Measurements from ENCODE around the gene NAXE.
"Not testable (repeated sequence)": the region's sequence is repeated elsewhere in the genome, so short reads cannot be mapped to it uniquely, and the experiment has no call there.

The NAXE gene

GRCh38 chr1:156549831-156550230, 41.7 kb upstream of the NAXE start:
- no peak for DNase-seq (ENCODE audit: low read depth)
- no peak for TF ChIP-seq CTCF (conservative IDR thresholded peaks at IDR 0.05; ENCODE audit: low read length)
- no peak overlapping the region for H3K4me3 ChIP-seq (ENCODE audit: low read length)

GRCh38 chr1:156550346-156550745, 41.2 kb upstream of the NAXE start:
- H3K4me3 ChIP-seq (ENCODE audit: low read length): no peak overlapping the region
- DNase-seq (ENCODE audit: low read depth): no peak
- no peak for TF ChIP-seq CTCF (conservative IDR thresholded peaks at IDR 0.05; ENCODE audit: low read length)

- DNase-seq (ENCODE audit: low read depth): no peak
- TF ChIP-seq CTCF (conservative IDR thresholded peaks at IDR 0.05; ENCODE audit: low read length): no peak
- H3K4me3 ChIP-seq (ENCODE audit: low read length): no peak overlapping the region
Observed at GRCh38 chr1:156551066-156551643, 40.4 kb upstream of the NAXE start.

GRCh38 chr1:156551869-156552268, 39.7 kb upstream of the NAXE start:
- H3K4me3 ChIP-seq (ENCODE audit: low read length): no peak overlapping the region
- peak; percentile 15 for DNase-seq (ENCODE audit: low read depth)
- no peak for TF ChIP-seq CTCF (conservative IDR thresholded peaks at IDR 0.05; ENCODE audit: low read length)

GRCh38 chr1:156552518-156552917, 39.1 kb upstream of the NAXE start:
- DNase-seq (ENCODE audit: low read depth): no peak
- no peak overlapping the region for H3K4me3 ChIP-seq (ENCODE audit: low read length)

DNA sequence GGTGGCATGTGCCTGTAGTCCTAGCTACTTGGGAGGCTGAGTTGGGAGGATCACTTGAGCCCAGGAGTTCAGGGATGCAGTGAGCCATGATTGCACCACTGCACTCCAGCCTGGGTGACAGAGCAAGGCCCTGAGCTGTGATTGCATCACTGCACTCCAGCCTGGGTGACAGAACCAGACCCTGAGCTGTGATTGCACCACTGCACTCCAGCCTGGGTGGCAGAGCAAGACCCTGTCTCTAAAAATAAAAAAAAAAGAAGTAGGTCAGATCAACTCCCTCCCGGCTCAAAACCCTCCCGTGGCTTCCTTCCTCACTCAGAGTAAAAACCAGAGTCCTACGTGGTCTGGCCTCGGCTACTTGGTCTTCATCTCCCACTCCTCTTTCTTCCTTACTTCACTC, 38.6 kb upstream of the NAXE start:
- DNase-seq (ENCODE audit: low read depth); H3K4me3 ChIP-seq (ENCODE audit: low read length): not testable (repeated sequence)

More at GRCh38 chr1:156552518-156552917, 39.1 kb upstream of the NAXE start:
- TF ChIP-seq CTCF (conservative IDR thresholded peaks at IDR 0.05; ENCODE audit: low read length): no peak

GRCh38 chr1:156553860-156554485, 37.6 kb upstream of the NAXE start:
- peak; percentile 5 for DNase-seq (ENCODE audit: low read depth)
- no peak for TF ChIP-seq CTCF (conservative IDR thresholded peaks at IDR 0.05; ENCODE audit: low read length)
- H3K4me3 ChIP-seq (ENCODE audit: low read length): no peak overlapping the region
